Immature natural killer cell (primary cell): Measurements from ENCODE around the gene RASAL2. TPM values are rescaled to one million over a fixed set of nuclear protein-coding genes. Genes with fewer than 3 reads are reported as not detected.

ENCODE experiments used
- DNase-seq, 3 donors: peaks; one replicate each; pipeline ENCODE4 v3.0.0; 2022; ENCODE audit warnings: mixed read lengths in 1 of 3
- H3K27ac Mint-ChIP-seq, 6 donors: one replicate each; pipeline ENCODE4 v1.8.0; 2020; ENCODE audit warnings: mixed read lengths in 6 of 6, mild to moderate bottlenecking in 5 of 6, inconsistent platforms in 4 of 6, moderate library complexity in 3 of 6
- H3K27me3 Mint-ChIP-seq, 3 donors: one replicate each; pipeline ENCODE4 v1.8.0; 2020 to 2021; ENCODE audit warnings: low read depth in 3 of 3, mild to moderate bottlenecking in 3 of 3, mixed read lengths in 3 of 3, moderate library complexity in 3 of 3, inconsistent platforms in 1 of 3
- H3K36me3 Mint-ChIP-seq, 3 donors: one replicate each; pipeline ENCODE4 v1.8.0; 2020; ENCODE audit warnings: mixed read lengths in 3 of 3, inconsistent platforms in 2 of 3, mild to moderate bottlenecking in 2 of 3
- H3K4me1 Mint-ChIP-seq, 2 donors: one replicate each; pipeline ENCODE4 v1.8.0; 2020; ENCODE audit warnings: inconsistent platforms in 2 of 2, mild to moderate bottlenecking in 2 of 2, mixed read lengths in 2 of 2, moderate library complexity in 1 of 2
- H3K4me3 Mint-ChIP-seq, 5 donors: one replicate each; pipeline ENCODE4 v1.8.0; 2020; ENCODE audit warnings: mild to moderate bottlenecking in 5 of 5, mixed read lengths in 5 of 5, inconsistent platforms in 3 of 5, moderate library complexity in 3 of 5
- H3K9me3 Mint-ChIP-seq, 6 donors: one replicate each; pipeline ENCODE4 v1.8.0; 2020; ENCODE audit warnings: mild to moderate bottlenecking in 6 of 6, mixed read lengths in 6 of 6, inconsistent platforms in 4 of 6, moderate library complexity in 3 of 6
- polyA plus RNA-seq, 3 donors: library from polyadenylated mRNA; unstranded; fragments of 300-500 nt; fragmentation: Illumina TruSeq; gene quantifications; one replicate each; pipeline ENCODE4 v1.2.3, GENCODE V29; 2021

The RASAL2 gene
- polyA plus RNA-seq, 3 donors from 2014 or later, result not detected

DNA sequence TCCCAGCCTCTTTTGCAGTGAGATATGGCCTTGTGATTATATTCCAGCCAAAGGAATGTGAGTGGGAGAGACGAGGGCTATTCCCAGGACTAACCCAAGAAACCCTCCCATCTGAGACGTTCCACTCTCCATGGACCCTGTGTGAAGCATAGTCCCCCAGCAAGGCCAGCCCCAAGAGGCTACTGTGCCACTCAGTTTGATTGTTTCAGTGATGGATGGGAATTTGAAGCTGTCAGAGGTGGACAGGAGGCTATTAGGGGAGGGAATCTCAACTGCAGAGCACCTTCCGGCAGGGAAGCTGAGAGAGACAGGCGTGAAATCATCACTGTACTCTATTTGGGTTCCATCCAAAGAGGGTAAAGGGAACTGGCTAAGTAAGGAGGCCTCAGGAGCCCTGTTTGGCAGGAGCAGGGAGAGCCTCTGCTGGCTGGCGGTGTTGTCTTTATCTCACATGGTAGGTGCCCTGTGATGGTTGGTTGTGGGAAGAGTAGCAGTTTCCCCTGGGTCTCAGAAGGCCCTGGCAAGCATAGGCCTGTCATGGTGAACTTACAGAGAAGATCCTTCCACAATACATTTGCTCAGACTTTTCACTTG, 415.6 kb downstream of the RASAL2 start:
- no peaks in the 10 kb centered on the region for H3K36me3 Mint-ChIP-seq
- H3K27me3 Mint-ChIP-seq, result peaks cover 0 to 2% (median 0%) of the 10 kb centered on the region in 3 donors
- H3K9me3 Mint-ChIP-seq, result peaks cover 0 to 1% (median 0%) of the 10 kb centered on the region in 6 donors
- H3K27ac Mint-ChIP-seq, result no peak overlapping the region
- DNase-seq, result no peak
- H3K4me1 Mint-ChIP-seq, result no peaks in the 10 kb centered on the region
- no peak overlapping the region for H3K4me3 Mint-ChIP-seq

DNA sequence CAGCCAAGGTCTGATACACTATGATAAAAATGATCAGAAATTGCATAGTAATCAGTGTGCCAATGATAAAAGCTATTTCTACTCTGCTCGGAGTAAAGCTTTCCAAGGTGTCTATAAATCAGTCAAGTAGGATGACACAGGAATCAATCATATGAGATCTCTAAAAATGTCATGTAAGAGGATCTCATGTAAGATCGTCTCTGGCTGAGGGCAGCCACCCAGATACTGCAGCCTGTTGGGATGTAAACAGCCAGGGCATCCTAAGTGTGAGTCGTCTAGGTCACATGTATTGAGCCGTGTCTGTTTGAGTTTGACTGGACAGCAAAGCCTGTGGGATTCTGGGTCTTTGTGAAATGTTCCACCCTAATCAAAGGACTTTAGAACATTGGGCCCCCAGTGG, 416.3 kb downstream of the RASAL2 start:
- H3K36me3 Mint-ChIP-seq, result no peaks in the 10 kb centered on the region
- H3K27me3 Mint-ChIP-seq, result peaks cover 0 to 2% (median 0%) of the 10 kb centered on the region in 3 donors
- DNase-seq, result no peak
- no peaks in the 10 kb centered on the region for H3K4me1 Mint-ChIP-seq
- H3K4me3 Mint-ChIP-seq, result no peak overlapping the region
- no peak overlapping the region for H3K27ac Mint-ChIP-seq
- peaks cover 0 to 1% (median 0%) of the 10 kb centered on the region in 6 donors for H3K9me3 Mint-ChIP-seq

DNA sequence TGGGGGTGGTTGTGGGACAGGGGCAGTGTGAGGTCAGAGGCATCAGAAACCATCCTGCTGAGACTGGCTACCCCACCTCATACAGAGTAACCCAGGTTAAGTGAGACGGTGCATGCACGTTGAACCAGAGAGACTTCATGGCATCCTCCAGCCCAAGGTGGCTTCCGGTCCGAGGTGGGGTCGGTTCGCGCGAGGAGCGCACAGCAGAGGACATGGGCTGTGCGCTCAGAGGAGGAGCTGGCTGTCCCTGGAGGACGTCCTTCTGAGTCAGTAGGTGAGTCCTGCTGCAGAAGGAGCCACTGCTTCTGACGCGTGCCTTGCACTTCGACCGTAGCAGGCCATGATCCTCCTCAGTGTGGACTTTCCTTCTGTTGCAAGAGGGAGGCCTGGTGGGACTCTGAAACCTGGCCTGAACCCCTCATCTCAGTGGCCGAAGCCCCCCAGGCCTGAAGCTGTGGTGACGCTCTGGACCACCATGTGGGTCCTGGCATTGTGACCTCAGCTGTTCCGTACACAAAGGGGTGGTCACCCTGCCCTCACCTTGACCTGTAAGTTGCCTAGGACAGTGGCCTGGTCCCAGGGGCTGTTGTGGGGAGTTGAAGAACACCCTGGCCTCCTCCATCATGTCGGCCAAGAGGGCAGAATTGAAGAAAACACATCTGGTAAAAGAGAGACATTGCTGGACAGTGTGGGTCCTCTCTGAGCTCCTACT, 418.8 kb downstream of the RASAL2 start, which contains the start of gene TEX35:
TEX35 (plus strand) TSS at position 544 of the 712 bp plus-strand sequence; CDS start at position 624, 80 bp downstream.
- Mint-ChIP-seq H3K36me3 (no peaks in the 10 kb centered on the region), H3K27me3 (peaks cover 0 to 2% (median 0%) of the 10 kb centered on the region in 3 donors), H3K4me3 (no peak within 1 kb of the TSS), H3K4me1 (no peaks in the 10 kb centered on the region), H3K27ac (no peak within 1 kb of the TSS), H3K9me3 (peaks cover 0 to 1% (median 0%) of the 10 kb centered on the region in 6 donors)
- DNase-seq, result no peak

DNA sequence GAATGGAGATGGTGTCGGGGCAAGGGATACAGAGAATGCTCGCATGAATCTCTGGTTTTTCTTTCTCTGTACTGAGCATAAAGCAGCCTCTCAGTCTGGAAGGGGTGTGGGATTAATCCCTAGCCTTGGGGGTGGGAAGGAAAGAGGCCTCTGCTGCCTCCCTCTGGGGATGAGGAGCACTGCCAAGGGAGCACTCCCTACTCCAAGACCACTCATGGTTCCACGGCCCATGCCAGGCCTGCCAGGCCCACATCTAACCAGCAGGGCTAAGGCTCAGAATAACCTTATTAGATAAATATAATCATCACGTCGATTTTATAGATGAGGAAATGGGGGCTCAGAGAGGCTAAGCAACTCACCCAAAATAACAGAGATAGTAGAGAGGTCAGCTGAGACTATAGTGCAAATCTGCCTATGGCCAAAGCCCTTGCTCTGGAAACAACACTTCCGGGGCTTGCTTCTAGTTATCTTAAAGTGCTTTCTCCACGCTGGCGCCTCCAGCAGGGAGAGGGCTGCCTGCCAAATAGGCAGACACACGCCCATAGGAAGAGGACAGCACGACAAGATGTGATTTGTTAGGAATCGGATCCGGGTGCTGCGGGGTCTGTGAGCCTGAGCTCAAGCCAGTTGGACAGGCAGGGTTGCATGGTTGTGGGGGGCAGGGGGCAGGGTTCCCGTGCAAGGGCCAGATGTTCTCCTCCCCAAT, 419.5 kb downstream of the RASAL2 start:
- no peak overlapping the region for H3K4me3 Mint-ChIP-seq
- H3K9me3 Mint-ChIP-seq, result no peaks in the 10 kb centered on the region
- H3K27me3 Mint-ChIP-seq, result peaks cover 0 to 2% (median 0%) of the 10 kb centered on the region in 3 donors
- H3K36me3 Mint-ChIP-seq, result no peaks in the 10 kb centered on the region
- H3K27ac Mint-ChIP-seq, result no peak overlapping the region
- no peaks in the 10 kb centered on the region for H3K4me1 Mint-ChIP-seq
- no peak for DNase-seq

DNA sequence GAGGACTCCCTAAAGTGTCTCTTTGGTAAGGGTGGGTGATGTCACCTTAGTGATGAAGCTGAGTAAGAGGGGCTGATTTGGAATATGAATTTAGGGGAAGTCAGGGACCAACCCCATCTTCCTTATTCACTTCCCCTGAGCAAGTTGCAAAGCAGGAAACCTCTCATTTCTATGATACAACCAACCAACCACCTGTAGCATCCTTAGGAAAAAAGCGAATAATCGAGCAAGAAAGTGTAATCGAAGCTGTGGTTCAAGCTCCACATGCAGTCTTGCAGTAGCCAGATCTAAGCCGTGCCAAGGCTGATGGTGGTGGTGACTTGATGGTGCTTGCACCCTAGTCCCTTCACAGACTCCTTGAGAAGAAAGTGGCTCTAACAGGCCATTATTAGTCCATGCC, 422.2 kb downstream of the RASAL2 start:
- DNase-seq, result no peak
- no peaks in the 10 kb centered on the region for H3K4me1 Mint-ChIP-seq

DNA sequence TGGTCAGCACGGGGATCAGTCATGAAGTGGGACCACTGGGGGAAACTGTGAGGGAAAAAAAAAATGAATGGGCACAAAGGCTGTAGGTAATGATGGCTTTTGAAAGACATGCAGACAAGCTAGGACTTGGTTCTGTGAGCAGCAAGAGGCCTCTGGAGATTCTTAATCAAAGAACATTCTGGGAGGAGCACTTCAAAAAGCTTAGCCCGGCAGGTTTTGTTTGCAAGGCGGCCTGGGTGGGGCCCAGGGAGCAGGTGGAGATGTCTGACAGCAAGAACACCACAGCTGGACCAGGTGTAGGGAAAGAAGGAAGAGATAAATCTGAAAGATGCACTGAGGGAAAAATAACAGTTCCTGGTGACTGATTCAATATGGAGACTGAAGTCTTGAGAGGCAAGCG, 425.0 kb downstream of the RASAL2 start:
- no peak overlapping the region for H3K27ac Mint-ChIP-seq
- no peaks in the 10 kb centered on the region for H3K4me1 Mint-ChIP-seq

More for the DNA sequence above, 422.2 kb downstream of the RASAL2 start:
- H3K4me3 Mint-ChIP-seq, result no peak overlapping the region
- H3K27me3 Mint-ChIP-seq, result peaks cover 0 to 8% (median 1%) of the 10 kb centered on the region in 3 donors
- H3K9me3 Mint-ChIP-seq, result no peaks in the 10 kb centered on the region
- H3K36me3 Mint-ChIP-seq, result no peaks in the 10 kb centered on the region
- H3K27ac Mint-ChIP-seq, result no peak overlapping the region

DNA sequence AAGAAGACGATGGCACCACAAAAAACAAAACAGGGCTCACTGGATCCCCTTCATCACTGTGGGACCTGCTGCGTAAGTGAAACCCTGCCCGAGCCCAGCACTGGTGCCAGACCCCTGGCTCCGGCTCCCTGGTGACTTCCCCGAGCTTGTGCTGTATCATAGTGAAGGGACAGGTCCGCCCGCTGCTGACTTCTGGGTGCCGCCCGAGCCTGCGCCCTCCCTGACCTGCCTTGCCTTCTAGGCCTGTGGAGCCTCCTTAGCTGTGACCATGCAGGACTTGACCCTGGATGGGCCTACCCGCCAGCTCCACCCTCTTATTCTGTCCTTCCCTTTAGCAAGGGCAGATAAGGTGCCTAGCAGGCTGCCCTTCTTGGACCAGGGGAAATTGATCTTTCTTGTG, 426.9 kb downstream of the RASAL2 start:
- DNase-seq, result no peak
- H3K27me3 Mint-ChIP-seq, result peaks cover 1 to 6% (median 2%) of the 10 kb centered on the region in 3 donors
- no peaks in the 10 kb centered on the region for H3K9me3 Mint-ChIP-seq
- H3K4me3 Mint-ChIP-seq, result no peak overlapping the region
- H3K36me3 Mint-ChIP-seq, result no peaks in the 10 kb centered on the region
- H3K4me1 Mint-ChIP-seq, result no peaks in the 10 kb centered on the region
- no peak overlapping the region for H3K27ac Mint-ChIP-seq

More for the DNA sequence above, 425.0 kb downstream of the RASAL2 start:
- no peak for DNase-seq
- Mint-ChIP-seq H3K27me3 (peaks cover 1 to 6% (median 1%) of the 10 kb centered on the region in 3 donors), H3K36me3 (no peaks in the 10 kb centered on the region), H3K9me3 (no peaks in the 10 kb centered on the region), H3K4me3 (no peak overlapping the region)

DNA sequence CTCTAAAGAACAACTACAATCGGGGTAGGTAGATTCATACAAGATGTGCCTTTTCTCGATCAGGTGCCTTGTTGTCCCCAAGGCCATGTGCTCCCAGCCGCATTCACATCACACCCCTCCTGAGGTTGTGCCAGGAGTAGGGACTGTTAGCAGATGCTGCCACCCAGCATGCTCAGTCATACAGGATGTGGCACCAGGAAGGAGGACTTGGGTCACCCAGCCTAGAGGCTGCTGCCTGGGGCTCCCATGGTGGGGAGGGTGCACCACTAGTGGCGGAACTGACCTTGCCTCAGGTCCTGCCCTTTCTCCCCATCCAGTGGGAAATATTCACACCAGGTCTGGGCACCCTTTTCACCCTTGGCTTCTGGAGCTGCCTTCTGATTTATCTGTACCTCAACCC, 427.3 kb downstream of the RASAL2 start:
- Mint-ChIP-seq H3K4me1 (no peaks in the 10 kb centered on the region), H3K27ac (no peak overlapping the region), H3K36me3 (no peaks in the 10 kb centered on the region), H3K27me3 (peaks cover 1 to 6% (median 2%) of the 10 kb centered on the region in 3 donors), H3K4me3 (no peak overlapping the region), H3K9me3 (no peaks in the 10 kb centered on the region)
- DNase-seq, result no peak

DNA sequence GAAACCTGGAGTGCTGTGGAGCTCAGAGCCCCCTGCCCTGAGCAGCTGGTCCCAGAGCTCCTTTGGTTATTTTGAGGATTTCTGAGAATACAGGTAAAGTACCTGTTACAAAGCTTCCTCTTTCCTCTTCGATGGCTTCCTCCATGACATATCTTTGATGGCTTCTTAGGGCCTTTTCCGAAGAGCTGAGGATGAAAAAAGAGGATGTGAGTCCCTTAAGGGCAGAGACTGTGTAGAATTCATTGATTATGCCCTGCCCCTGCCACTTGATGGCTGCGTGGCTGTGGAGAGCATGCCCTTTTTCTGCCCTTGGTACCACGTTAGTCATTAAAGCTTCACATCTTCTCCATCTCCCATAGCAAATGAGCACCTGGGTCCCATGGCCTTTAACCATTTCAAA, 433.2 kb downstream of the RASAL2 start:
- Mint-ChIP-seq H3K4me1 (peaks cover under 1 to 1% of the 10 kb centered on the region in 2 donors), H3K9me3 (no peaks in the 10 kb centered on the region), H3K36me3 (no peaks in the 10 kb centered on the region), H3K4me3 (no peak overlapping the region), H3K27ac (no peak overlapping the region), H3K27me3 (peaks cover 0 to 4% (median 0%) of the 10 kb centered on the region in 3 donors)
- no peak for DNase-seq

DNA sequence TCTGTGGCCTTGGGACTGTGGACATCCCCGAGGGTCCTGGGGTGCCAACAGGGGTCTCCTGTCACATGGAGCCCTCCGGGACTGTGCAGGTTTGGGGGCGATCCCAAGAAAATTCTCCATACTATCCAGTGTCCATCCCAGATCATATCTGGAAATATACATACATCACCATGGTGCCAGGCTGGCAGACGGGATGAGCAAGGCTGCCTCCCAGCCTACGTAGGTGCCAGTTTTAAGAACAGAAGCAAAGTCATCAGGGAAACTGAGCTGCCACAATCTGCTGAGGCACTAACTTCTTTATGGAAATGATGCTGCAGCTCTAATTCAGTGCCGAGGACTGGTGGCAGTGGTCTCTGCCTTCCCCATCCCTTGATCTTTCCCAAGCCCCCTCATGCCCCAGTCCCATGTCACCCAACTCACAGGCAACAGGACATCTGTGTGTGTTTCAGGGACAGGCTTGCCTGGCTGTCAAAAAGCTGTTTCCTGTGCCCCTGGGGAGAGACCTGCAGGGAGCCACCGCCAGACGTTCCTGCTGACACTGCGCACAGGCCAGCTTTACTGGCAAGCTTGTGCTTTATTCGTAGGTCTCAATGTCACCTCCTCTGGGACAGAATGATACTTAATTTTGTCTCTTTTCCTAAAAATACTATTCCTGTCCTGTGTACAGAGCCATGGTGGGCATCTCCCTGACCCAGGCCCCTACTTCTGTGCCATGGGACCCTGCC, 434.5 kb downstream of the RASAL2 start:
- Mint-ChIP-seq H3K27me3 (peaks cover 0 to 4% (median 0%) of the 10 kb centered on the region in 3 donors), H3K9me3 (no peaks in the 10 kb centered on the region), H3K27ac (no peak overlapping the region), H3K4me3 (no peak overlapping the region), H3K4me1 (peaks cover 4 to 6% of the 10 kb centered on the region in 2 donors), H3K36me3 (no peaks in the 10 kb centered on the region)
- no peak for DNase-seq

DNA sequence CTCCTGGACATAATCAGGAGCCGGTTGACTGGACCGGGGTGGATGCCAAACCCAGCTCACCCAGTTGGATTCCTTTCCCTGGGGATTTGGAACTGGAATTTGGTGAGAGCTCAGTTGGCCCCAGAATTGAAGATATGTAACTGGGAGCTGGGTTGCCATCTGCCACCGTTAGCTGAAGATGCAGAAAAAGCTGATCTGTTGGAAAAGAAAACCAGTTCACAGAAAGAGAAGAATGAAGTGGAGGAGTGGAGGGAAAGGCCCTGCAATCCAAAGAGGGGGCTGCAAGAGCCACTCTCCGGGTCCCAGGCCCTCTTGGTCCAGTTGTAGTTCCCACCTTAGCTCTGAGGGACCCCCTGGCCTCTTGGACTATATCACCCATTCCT, 435.0 kb downstream of the RASAL2 start:
- H3K36me3 Mint-ChIP-seq, result no peaks in the 10 kb centered on the region
- no peaks in the 10 kb centered on the region for H3K9me3 Mint-ChIP-seq
- DNase-seq, result no peak
- H3K4me1 Mint-ChIP-seq, result peaks cover 4 to 6% of the 10 kb centered on the region in 2 donors
- H3K27me3 Mint-ChIP-seq, result peaks cover 0 to 2% (median 0%) of the 10 kb centered on the region in 3 donors
- H3K4me3 Mint-ChIP-seq, result no peak overlapping the region
- H3K27ac Mint-ChIP-seq, result no peak overlapping the region

DNA sequence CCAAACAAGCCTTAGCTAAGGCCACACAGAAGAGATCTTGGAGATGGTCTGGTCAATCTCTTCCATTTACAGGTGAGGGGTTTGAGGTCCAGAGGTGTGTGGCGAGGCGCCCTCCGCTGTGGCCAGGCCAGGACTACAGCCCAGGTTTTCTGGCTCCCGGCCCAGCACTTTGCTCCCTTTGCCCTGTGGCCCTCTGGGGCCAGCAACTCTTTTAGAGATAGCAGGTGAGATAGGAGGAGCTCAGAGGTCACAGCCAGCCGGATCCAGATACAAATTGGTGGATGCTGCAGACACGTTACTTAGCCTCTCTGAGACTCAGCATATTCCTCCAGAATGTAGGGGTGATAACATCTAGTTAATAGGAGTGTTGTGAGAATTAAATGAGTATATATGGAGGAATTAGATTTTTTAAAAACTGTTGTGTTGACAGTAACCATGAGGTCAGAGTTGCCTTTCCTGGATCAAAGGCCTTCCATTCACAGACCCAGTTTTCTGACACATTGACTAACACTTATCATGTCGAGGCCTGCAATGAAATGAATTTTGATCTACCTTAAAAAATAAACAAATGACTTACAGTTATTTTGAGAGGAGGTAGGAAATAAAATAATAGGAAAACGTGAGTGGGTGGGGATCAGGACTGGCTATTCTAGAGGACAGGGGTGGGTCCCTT, 435.6 kb downstream of the RASAL2 start:
- no peak overlapping the region for H3K27ac Mint-ChIP-seq
- H3K9me3 Mint-ChIP-seq, result no peaks in the 10 kb centered on the region

DNA sequence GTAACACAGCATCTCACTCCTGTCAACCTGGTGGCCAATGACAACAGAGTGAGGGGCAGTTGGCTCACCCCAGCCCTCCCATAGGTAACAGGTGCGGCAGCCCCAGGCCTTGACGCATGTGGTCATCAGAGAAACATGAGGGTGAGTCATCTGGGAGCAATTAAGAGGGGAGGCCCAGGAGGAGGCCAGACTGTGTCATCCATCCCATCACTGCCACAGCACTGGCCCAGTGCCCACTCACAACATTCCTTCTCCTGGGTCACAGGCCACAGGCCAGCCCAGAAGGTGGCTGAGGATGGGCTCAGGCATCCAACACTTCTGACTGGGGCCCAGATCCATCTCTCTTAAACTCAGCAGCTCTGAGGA, 436.1 kb downstream of the RASAL2 start:
- Mint-ChIP-seq H3K27ac (no peak overlapping the region), H3K4me1 (peaks cover 4 to 6% of the 10 kb centered on the region in 2 donors), H3K36me3 (no peaks in the 10 kb centered on the region), H3K27me3 (peaks cover 0 to 2% (median 0%) of the 10 kb centered on the region in 3 donors), H3K4me3 (no peak overlapping the region), H3K9me3 (no peaks in the 10 kb centered on the region)
- DNase-seq, result no peak

More for the DNA sequence above, 435.6 kb downstream of the RASAL2 start:
- DNase-seq, result no peak
- Mint-ChIP-seq H3K27me3 (peaks cover 0 to 2% (median 0%) of the 10 kb centered on the region in 3 donors), H3K4me3 (no peak overlapping the region), H3K4me1 (peaks cover 4 to 6% of the 10 kb centered on the region in 2 donors), H3K36me3 (no peaks in the 10 kb centered on the region)
